Cardiac ventricle fibroblast (primary cell): ENCODE data around the gene LHB. TPM values are rescaled to one million over a fixed set of nuclear protein-coding genes. Genes with fewer than 3 reads are reported as not detected.

Experiments
- total RNA-seq: library from RNA; depleted of rRNA; stranded (reverse); fragments of >200 nt; gene quantifications from 2 replicates; pipeline ENCODE4 v1.2.3, GENCODE V29; 2015

LHB gene
- not detected in 2 replicates for total RNA-seq

DNA sequence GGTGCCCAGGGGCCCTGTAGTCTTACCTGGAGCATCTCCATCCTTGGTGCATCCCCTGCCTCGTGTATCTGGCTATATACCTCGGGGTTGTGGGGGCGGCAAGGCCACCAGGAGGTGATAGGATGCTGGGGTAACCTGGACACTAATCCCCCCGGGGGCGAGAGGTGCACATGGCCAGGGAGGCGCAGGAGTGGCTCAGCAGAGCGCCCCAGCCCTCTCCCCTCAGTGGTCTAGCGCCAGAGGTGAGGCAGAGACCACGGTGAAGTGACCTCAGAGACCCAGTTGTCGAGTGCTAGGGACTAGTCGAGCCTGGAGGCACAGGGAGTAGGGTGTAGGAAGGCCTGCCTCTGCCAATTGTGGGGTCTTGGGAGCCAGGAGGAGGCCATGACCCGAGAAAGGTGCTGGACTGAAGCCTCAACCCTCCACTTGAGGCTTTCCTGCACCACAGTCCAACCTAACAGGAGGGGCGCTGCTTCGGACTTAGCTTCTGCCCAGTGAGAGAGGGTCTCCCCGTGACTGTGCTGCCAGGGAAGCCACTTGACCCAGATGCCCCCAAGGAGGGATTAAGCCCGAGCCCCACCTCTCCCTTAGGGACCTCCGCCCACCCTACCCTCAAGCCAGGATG is at the start of gene LHB:
LHB (minus strand) TSS at position 51 of the 625 bp plus-strand sequence; CDS start at position 41, 10 bp downstream.

DNA sequence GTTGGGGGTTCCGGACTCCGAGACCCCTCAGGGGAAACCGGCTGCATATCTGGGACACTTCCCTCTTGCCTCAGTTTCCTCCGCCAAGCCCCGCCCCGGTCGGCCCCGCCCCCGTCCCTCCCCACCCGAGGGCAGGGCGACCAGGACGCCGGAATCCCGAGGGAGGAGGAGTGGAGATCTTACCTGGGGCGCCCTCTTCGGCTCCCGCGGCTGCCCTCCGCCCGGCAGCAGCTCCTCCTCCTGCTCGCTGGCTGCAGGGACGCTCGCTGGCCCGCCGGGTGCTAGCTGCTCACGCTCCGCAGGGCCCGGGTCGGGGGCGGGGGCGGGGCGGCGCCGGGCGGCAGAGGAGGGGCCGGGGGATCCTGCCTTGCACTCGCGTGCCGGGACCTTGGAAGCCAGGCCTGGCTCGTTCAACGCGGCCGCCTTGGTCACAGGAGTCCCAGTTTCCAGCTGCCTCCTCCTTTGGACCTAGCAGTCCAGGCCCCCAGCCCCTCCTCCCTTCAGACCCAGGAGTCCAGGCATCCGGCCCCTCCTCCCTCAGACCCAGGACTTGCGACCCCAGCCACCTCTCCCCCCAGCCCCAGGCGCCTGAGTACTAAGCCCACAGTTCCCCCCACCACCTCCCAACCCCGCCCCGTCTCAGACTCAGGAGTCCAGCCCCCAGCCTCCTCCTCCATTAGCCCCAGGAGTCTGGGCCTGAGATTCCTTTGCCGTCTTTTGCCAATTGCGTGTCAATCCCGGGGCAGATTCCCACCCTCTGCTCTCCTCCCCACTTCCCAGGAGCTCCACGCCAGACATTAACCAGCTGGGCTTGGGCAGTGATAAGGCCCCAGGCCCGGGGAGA is 48.1 kb upstream of the LHB start, which contains the start of gene NTF4:
NTF4 (minus strand) TSS at position 51 of the 844 bp plus-strand sequence. CDS start 2,821 bp downstream, outside the sequence.

DNA sequence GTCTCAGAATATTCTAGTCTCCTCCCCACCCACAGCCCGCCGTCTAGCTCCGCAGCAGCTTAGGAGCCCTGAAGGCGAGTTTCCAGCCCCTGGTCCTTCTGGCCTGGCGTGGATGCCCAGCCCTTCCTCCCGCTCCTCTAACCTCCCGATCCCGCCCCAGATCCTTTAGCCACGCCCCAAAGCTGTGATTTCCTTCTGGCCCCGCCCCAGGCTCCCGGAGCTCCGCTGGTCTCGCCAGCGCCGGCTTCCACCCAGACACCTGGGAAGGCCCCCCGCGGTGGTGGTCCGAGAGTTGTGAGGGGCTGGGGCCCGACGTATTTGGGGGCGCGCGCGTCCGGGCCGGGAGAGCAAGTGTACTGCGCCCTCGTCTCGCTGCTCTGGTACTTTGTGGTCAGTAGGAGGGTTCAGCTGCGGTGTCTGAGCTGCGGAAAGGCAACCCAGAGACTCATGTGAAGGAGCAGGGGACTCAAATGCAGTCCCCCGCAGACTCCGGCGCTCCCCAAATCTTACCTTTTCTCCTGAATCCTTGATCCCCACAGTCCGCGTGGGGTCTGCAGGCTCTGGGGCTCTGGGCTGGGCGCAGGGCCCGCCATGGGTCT is 40.8 kb upstream of the LHB start, which contains the start of gene CGB7:
CGB7 (minus strand) TSS at position 114 of the 599 bp plus-strand sequence. CDS start 2,374 bp downstream, outside the sequence.

DNA sequence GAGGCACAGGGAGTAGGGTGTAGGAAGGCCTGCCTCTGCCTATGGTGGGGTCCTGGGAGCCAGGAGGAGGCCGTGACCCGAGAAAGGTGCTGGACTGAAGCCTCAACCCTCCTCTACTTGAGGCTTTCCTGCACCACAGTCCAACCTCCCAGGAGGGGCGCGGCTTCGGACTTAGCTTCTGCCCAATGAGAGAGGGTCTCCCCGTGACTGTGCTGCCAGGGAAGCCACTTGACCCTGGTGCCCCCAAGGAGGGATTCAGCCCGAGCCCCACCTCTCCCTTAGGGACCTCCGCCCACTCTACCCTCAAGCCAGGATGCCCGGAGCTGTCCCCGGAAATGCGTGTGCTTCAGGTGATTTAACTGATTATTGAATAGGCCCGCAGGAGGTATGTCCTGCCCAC is 32.1 kb upstream of the LHB start, which contains the start of gene CGB8:
CGB8 (minus strand) TSS at position 101 of the 400 bp plus-strand sequence. CDS start 372 bp downstream, outside the sequence.

DNA sequence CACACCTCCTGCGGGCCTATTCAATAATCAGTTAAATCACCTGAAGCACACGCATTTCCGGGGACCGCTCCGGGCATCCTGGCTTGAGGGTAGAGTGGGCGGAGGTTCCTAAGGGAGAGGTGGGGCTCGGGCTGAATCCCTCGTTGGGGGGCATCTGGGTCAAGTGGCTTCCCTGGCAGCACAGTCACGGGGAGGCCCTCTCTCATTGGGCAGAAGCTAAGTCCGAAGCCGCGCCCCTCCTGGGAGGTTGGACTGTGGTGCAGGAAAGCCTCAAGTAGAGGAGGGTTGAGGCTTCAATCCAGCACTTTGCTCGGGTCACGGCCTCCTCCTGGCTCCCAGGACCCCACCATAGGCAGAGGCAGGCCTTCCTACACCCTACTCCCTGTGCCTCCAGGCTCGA is 26.7 kb upstream of the LHB start, which contains the start of gene CGB5:
CGB5 (plus strand) TSS at position 301 of the 400 bp plus-strand sequence. CDS start 362 bp downstream, outside the sequence.

DNA sequence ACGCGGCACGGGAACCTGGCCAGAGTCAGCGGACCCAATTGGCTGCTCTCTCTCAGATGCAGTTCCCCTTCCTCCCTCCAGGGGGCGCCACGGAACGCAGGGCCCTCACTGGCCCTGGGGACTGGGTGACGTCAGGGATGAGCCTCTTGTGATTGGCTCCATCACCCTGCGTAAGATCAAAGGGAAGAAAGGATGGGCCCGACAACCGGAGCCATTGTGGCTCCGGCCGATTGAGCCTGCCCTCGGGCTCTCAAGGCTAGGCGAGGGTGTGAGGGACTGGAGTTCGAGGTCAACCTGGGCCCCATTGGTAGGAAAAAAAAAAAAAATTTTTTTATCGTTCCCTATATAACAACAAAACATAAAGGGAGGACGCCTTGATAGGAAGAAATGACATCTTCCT is 19.9 kb upstream of the LHB start, which contains the start of gene CGB1:
CGB1 (minus strand) TSS at position 81 of the 400 bp plus-strand sequence. CDS start 184 bp downstream, outside the sequence.

DNA sequence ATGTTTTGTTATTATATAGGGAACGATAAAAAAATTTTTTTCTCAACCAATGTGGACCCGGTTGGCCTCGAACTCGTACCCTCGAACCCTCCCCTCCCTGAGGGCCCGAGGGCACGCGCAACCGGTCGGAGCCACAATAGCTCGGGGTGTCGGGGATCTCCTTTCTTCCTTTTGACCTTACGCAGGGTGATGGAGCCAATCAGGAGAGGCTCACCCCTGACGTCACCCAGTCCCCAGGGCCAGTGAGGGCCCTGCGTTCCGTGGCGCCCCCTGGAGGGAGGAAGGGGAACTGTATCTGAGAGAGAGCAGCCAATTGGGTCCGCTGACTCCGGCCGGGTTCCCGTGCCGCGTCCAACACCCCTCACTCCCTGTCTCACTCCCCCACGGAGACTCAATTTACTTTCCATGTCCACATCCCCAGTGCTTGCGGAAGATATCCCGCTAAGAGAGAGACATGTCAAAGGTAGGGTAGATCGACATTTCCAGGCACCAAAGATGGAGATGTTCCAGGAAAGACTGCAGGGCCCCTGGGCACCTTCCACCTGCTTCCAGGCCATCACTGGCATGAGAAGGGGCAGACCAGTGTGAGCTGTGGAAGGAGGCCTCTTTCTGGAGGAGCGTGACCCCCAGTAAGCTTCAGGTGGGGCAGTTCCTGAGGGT is 14.9 kb upstream of the LHB start, which contains the start of gene CGB2:
CGB2 (plus strand) TSS at position 249 of the 660 bp plus-strand sequence; CDS start at position 455, 206 bp downstream.

DNA sequence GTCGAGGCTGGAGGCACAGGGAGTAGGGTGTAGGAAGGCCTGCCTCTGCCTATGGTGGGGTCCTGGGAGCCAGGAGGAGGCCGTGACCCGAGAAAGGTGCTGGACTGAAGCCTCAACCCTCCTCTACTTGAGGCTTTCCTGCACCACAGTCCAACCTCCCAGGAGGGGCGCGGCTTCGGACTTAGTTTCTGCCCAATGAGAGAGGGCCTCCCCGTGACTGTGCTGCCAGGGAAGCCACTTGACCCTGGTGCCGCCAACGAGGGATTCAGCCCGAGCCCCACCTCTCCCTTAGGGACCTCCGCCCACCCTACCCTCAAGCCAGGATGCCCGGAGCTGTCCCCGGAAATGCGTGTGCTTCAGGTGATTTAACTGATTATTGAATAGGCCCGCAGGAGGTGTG is 7.3 kb upstream of the LHB start, which contains the start of gene CGB3:
CGB3 (minus strand) TSS at position 101 of the 400 bp plus-strand sequence. CDS start 362 bp downstream, outside the sequence.

DNA sequence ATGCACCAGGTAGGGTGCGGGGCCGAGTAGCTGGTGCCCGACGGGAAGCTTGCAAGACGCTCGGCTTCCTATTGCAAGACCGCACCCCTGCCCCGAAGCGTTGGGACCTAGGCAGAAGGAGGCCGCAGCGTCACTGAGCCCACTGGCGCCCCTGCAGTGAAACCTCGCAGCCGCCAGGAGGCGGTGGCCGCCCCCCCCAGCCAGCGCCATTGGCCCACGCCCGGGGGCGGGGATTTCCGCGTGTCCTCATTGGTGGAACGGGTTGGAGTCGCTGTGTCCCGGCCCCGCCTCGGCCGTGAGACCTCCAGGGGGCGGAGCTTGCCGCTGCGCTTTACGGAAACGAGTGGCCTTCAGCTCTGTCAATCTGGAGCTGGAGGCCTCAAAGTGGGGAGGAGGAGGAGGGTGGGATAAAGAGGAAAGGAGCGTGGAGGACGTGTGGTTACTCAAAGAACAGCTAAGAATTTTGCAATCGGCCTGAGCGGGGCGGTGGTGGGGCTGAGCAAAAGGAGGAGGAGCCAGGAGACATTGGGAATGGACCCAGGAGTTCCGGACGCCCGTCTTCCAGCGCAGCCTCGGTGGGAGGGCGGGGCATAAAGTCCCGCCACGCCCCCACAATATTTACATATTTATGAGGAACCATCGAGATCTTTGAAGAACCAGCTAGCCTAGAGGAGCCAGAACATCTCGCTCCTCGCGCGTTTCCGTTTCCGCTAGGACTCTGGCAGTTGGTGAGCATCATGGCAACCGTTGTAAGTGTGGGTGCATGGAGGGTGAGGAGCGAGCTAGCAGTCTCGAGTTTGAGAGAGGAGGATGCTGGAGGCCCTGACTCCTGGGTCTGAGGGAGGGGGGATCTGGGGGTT is 23.5 kb downstream of the LHB start, which contains the start of the genes GYS1 and RUVBL2:
GYS1 (minus strand) TSS at position 135 of the 860 bp plus-strand sequence. CDS start 197 bp downstream, outside the sequence.
RUVBL2 (plus strand) TSS at position 713 of the 860 bp plus-strand sequence; CDS start at position 738, 25 bp downstream.

Other genes with a start within 250 kb of the LHB start
- 25.1 and 30.3 TPM in 2 replicates for gene BCAT2, start 206.1 kb downstream of the LHB start, total RNA-seq
- 3.0 TPM in 1 of 2 replicates, not detected in the other for gene HSD17B14, start 180.6 kb downstream of the LHB start, total RNA-seq
- gene PLEKHA4, start 148.5 kb downstream of the LHB start, total RNA-seq = 47.2 and 48.1 TPM in 2 replicates
- 28.2 and 33.1 TPM in 2 replicates for gene PPP1R15A, start 144.7 kb downstream of the LHB start, total RNA-seq
- gene TULP2, start 118.3 kb downstream of the LHB start, total RNA-seq = not detected in 2 replicates
- gene NUCB1, start 116.8 kb downstream of the LHB start, total RNA-seq = 544 and 558 TPM in 2 replicates
- gene DHDH, start 83.4 kb downstream of the LHB start, total RNA-seq = not detected in 2 replicates
- gene BAX, start 62.2 kb downstream of the LHB start, total RNA-seq = 78.0 and 87.6 TPM in 2 replicates
- gene FTL, start 51.8 kb downstream of the LHB start, total RNA-seq = 7,879 and 9,183 TPM in 2 replicates
- gene GYS1, start 23.8 kb downstream of the LHB start, total RNA-seq = 67.8 and 76.5 TPM in 2 replicates
- gene RUVBL2, start 23.2 kb downstream of the LHB start, total RNA-seq = 90.5 and 99.1 TPM in 2 replicates
- gene CGB3, start 7.2 kb upstream of the LHB start, total RNA-seq = not detected in 2 replicates
- gene CGB2, start 14.8 kb upstream of the LHB start, total RNA-seq = not detected in 2 replicates
- not detected in 2 replicates for gene CGB1, start 19.8 kb upstream of the LHB start, total RNA-seq
- gene CGB5, start 26.8 kb upstream of the LHB start, total RNA-seq = not detected in 2 replicates
- gene CGB8, start 32.0 kb upstream of the LHB start, total RNA-seq = not detected in 2 replicates
- not detected in 2 replicates for gene CGB7, start 40.7 kb upstream of the LHB start, total RNA-seq
- gene NTF4, start 47.7 kb upstream of the LHB start, total RNA-seq = not detected in 2 replicates
- gene KCNA7, start 55.6 kb upstream of the LHB start, total RNA-seq = not detected in 2 replicates
- gene SNRNP70, start 68.4 kb upstream of the LHB start, total RNA-seq = 107 and 131 TPM in 2 replicates
- gene LIN7B, start 97.3 kb upstream of the LHB start, total RNA-seq = 5.1 and 7.6 TPM in 2 replicates
- gene C19orf73, start 102.1 kb upstream of the LHB start, total RNA-seq = 0.25 and 2.7 TPM in 2 replicates
- gene PPFIA3, start 102.5 kb upstream of the LHB start, total RNA-seq = 1.9 and 3.9 TPM in 2 replicates
- gene HRC, start 138.3 kb upstream of the LHB start, total RNA-seq = not detected in 2 replicates
- 11.8 and 14.5 TPM in 2 replicates for gene TRPM4, start 140.7 kb upstream of the LHB start, total RNA-seq